AG04450 (cell line): ENCODE data around the gene NME5. TPM values are rescaled to one million over a fixed set of nuclear protein-coding genes. Genes with fewer than 3 reads are reported as not detected.

ENCODE experiments used
- CTCF ChIA-PET: fragments of 300-600, 350-600 bp; formaldehyde crosslinking; extraction: SDS; loops from one replicate; lab custom pipeline; 2022; ENCODE audit warnings: antibody characterized with exemption, inconsistent platforms; lab: Charles Lee
- POLR2A ChIA-PET: fragments of 350-600 bp; formaldehyde crosslinking; extraction: SDS; loops from one replicate; lab custom pipeline; 2021; ENCODE audit warnings: antibody characterized with exemption, inconsistent platforms; lab: Yijun Ruan, JAX
- DNase-seq: peaks from one replicate; pipeline ENCODE4 v3.0.0-alpha.2; 2011; ENCODE audit warnings: low read depth, low spot score
- H3K27ac ChIP-seq: one replicate; pipeline ENCODE4 v1.5.1; 2012; ENCODE audit warnings: low read depth, low read length, control low read depth
- H3K27me3 ChIP-seq: one replicate; pipeline ENCODE4 v1.6.0; 2012; ENCODE audit warnings: low read length; ENCODE audit not compliant: control insufficient read depth, insufficient read depth
- H3K4me3 ChIP-seq: 2 replicates; pipeline ENCODE4 v1.5.1; 2011; ENCODE audit warnings: mild to moderate bottlenecking, low read depth, low read length, control low read depth
- H3K9me3 ChIP-seq: 2 replicates; pipeline ENCODE4 v1.5.1; 2012; ENCODE audit warnings: low read length; ENCODE audit not compliant: control insufficient read depth, insufficient read depth
- CTCF ChIP-seq: IDR thresholded peaks from 2 replicates; pipeline ENCODE4 v1.5.1; 2011; ENCODE audit warnings: low read depth, low read length, control low read depth, inconsistent platforms
- polyA plus RNA-seq: library from polyadenylated mRNA; depleted of rRNA; stranded (reverse); fragments of >200 nt; gene quantifications from 2 replicates; pipeline ENCODE4 v1.2.3, GENCODE V29; 2011

The NME5 gene
- polyA plus RNA-seq, 1 experiment = 0.43 TPM

GRCh38 chr5:138109463-138110265, 29.6 kb downstream of the NME5 start:
- ChIA-PET POLR2A (no interaction called here), CTCF (interaction anchor here (7.5 kb wide), 1 partner anchor 32 kb away, joined by 38 read pairs; no protein-coding TSS in a partner anchor)
- TF ChIP-seq CTCF = no peak
- no peak for DNase-seq
- peaks cover 12% of the 10 kb centered on the region for H3K27me3 ChIP-seq
- no peak overlapping the region for H3K4me3 ChIP-seq
- no peak overlapping the region for H3K27ac ChIP-seq
- no peaks in the 10 kb centered on the region for H3K9me3 ChIP-seq

- no peak for TF ChIP-seq CTCF
- H3K27ac ChIP-seq = no peak overlapping the region
- no peak overlapping the region for H3K4me3 ChIP-seq
- CTCF ChIA-PET = interaction anchor here (0.6 to 7.5 kb wide), 5 partner anchors 9 to 328 kb away, joined by 3 to 38 read pairs (median 4); no protein-coding TSS in a partner anchor
- H3K27me3 ChIP-seq = peaks cover 16% of the 10 kb centered on the region
- no peaks in the 10 kb centered on the region for H3K9me3 ChIP-seq
- POLR2A ChIA-PET = no interaction called here
- no peak for DNase-seq
Measured at GRCh38 chr5:138107213-138107612, 32.0 kb downstream of the NME5 start.

- no peak for DNase-seq
- no peak for TF ChIP-seq CTCF
- Histone ChIP-seq H3K9me3 (no peaks in the 10 kb centered on the region), H3K27ac (no peak overlapping the region), H3K4me3 (no peak overlapping the region), H3K27me3 (peaks cover 10% of the 10 kb centered on the region)
- ChIA-PET CTCF (no interaction called here), POLR2A (no interaction called here)
Measured at GRCh38 chr5:138105709-138106108, 33.5 kb downstream of the NME5 start.

GRCh38 chr5:138103319-138103637, 36.0 kb downstream of the NME5 start:
- DNase-seq = no peak
- no peaks in the 10 kb centered on the region for H3K9me3 ChIP-seq
- no peak for TF ChIP-seq CTCF
- peaks cover 4% of the 10 kb centered on the region for H3K27me3 ChIP-seq
- no peak overlapping the region for H3K4me3 ChIP-seq
- ChIA-PET POLR2A (no interaction called here), CTCF (interaction anchor here (1.8 to 2.7 kb wide), 2 partner anchors 26 to 67 kb away, joined by 9 to 10 read pairs; no protein-coding TSS in a partner anchor)
- no peak overlapping the region for H3K27ac ChIP-seq
